ENCODE measurements around the gene HTN3. TPM values are rescaled to one million over a fixed set of nuclear protein-coding genes. Genes with fewer than 3 reads are reported as not detected.

The HTN3 gene
- total and polyA plus RNA-seq, 10 donors = not detected

GRCh38 chr4:70080205-70080604 is 51.9 kb downstream of the HTN3 start:
- no peaks in the 10 kb centered on the region for H3K4me1 ChIP-seq
- no peaks in the 10 kb centered on the region for H3K36me3 ChIP-seq
- intact Hi-C loops (cut with DNase I; ENCODE audit: low total_unique reads) = no loop called here
- no peaks in the 10 kb centered on the region for H3K27me3 ChIP-seq (replicated peaks in 1 of 7)
- TF ChIP-seq POLR2A (IDR thresholded peaks at IDR 0.05) = no peak
- TF ChIP-seq POLR2AphosphoS5 (IDR thresholded peaks at IDR 0.05) = no peak
- no peak for TF ChIP-seq CTCF (IDR thresholded peaks at IDR 0.05 in 8 of 11, conservative IDR thresholded peaks at IDR 0.05 in 3 of 11)
- H3K4me3 ChIP-seq = no peak overlapping the region
- 85 to 100% (median 88%) methylated on average over 1 of the region's 1 CpG for WGBS, 5 donors
- no peak overlapping the region for H3K27ac ChIP-seq
- DNase-seq = no peak
- H3K9me3 ChIP-seq = no peaks in the 10 kb centered on the region

Other genes starting within 250 kb of the HTN3 start
- gene SULT1E1, start 168.3 kb upstream of the HTN3 start, total RNA-seq = not detected
- not detected for gene SULT1E1, start 168.3 kb upstream of the HTN3 start, polyA plus RNA-seq
- gene CSN1S1, start 97.4 kb upstream of the HTN3 start, total RNA-seq = not detected
- gene CSN1S1, start 97.4 kb upstream of the HTN3 start, polyA plus RNA-seq = not detected
- gene CSN2, start 62.7 kb upstream of the HTN3 start, total RNA-seq = not detected
- gene CSN2, start 62.7 kb upstream of the HTN3 start, polyA plus RNA-seq = not detected
- not detected for gene STATH, start 32.5 kb upstream of the HTN3 start, total RNA-seq
- not detected for gene STATH, start 32.5 kb upstream of the HTN3 start, polyA plus RNA-seq
- gene HTN1, start 22.0 kb downstream of the HTN3 start, total RNA-seq = not detected
- not detected for gene HTN1, start 22.0 kb downstream of the HTN3 start, polyA plus RNA-seq
- gene PRR27, start 125.8 kb downstream of the HTN3 start, total RNA-seq = not detected
- not detected for gene PRR27, start 125.8 kb downstream of the HTN3 start, polyA plus RNA-seq
- not detected for gene ODAM, start 167.3 kb downstream of the HTN3 start, total RNA-seq
- gene ODAM, start 167.3 kb downstream of the HTN3 start, polyA plus RNA-seq = 1 to 10 TPM in 1 of 3 donors, under 1 TPM in 1, not detected in 1; 0.22 to 2.0 TPM
- 10 to 100 TPM in 2 of 7 donors, 1 to 10 TPM in 5; 2.8 to 23.6 (median 9.5) TPM for gene FDCSP, start 197.7 kb downstream of the HTN3 start, total RNA-seq
- 1,000 to 10,000 TPM in 1 of 3 donors, 100 to 1,000 TPM in 1, 10 to 100 TPM in 1; 31.9 to 1,396 (median 424) TPM for gene FDCSP, start 197.7 kb downstream of the HTN3 start, polyA plus RNA-seq
- not detected for gene CSN3, start 214.1 kb downstream of the HTN3 start, total RNA-seq
- gene CSN3, start 214.1 kb downstream of the HTN3 start, polyA plus RNA-seq = under 1 TPM in 2 of 3 donors, not detected in 1; 0.30 to 0.52 TPM